Measurements from ENCODE around the gene USP34.

USP34 gene

GRCh38 chr2:61320181-61320580 lies 150.7 kb downstream of the USP34 start:
- Histone ChIP-seq H2BK15ac (ENCODE audit: low read depth, poor library complexity, severe bottlenecking) (no peak overlapping the region), H4K91ac (ENCODE audit: low read length) (no peak overlapping the region), H3K79me1 (replicated peaks; ENCODE audit: low read length, poor library complexity, severe bottlenecking) (peaks cover 23% of the 10 kb centered on the region), H2BK120ac (ENCODE audit: low read depth, low read length) (no peak overlapping the region), H2BK12ac (ENCODE audit: low read length in 2 of 2) (no peak overlapping the region), H3K27me3 (ENCODE audit: control insufficient read depth in 1 of 2, insufficient read depth in 1 of 2, low read length in 2 of 2) (no peaks in the 10 kb centered on the region), H3K23ac (ENCODE audit: low read length in 2 of 2) (no peak overlapping the region), H4K8ac (ENCODE audit: low read length) (no peak overlapping the region), H3K4me2 (ENCODE audit: low read length, poor library complexity, severe bottlenecking) (no peak overlapping the region), H3K27ac (ENCODE audit: low read length, poor library complexity, severe bottlenecking) (no peak overlapping the region), H3K18ac (ENCODE audit: low read depth in 1 of 2, low read length in 2 of 2) (no peak overlapping the region), H3K9ac (ENCODE audit: low read length) (no peak overlapping the region), H3K4ac (ENCODE audit: low read depth in 1 of 2, low read length in 2 of 2) (no peak overlapping the region), H3K4me1 (ENCODE audit: control insufficient read depth, insufficient read depth, low read depth, low read length) (no peaks in the 10 kb centered on the region), H3K9me3 (ENCODE audit: control insufficient read depth, low read length) (no peaks in the 10 kb centered on the region), H2BK5ac (ENCODE audit: low read depth, low read length, poor library complexity, severe bottlenecking) (no peak overlapping the region), H3K14ac (ENCODE audit: low read length in 2 of 2) (no peak overlapping the region), H2AFZ (ENCODE audit: low read depth, low read length) (no peak overlapping the region), H3K4me3 (ENCODE audit: insufficient read depth in 1 of 2, low read depth in 1 of 2, low read length in 2 of 2) (no peak overlapping the region), H3K36me3 (ENCODE audit: control insufficient read depth in 1 of 2, insufficient read depth in 2 of 2, low read depth in 1 of 2, low read length in 2 of 2) (peaks cover 32 to 79% of the 10 kb centered on the region in 2 experiments), H2AK5ac (ENCODE audit: low read length, severe bottlenecking) (no peak overlapping the region)
- WGBS = 95% methylated on average over 2 of the region's 3 CpGs
- DNase-seq = no peak

GRCh38 chr2:61318553-61318952 lies 152.3 kb downstream of the USP34 start:
- Histone ChIP-seq H2BK12ac (ENCODE audit: low read length in 2 of 2) (no peak overlapping the region), H2BK5ac (ENCODE audit: low read depth, low read length, poor library complexity, severe bottlenecking) (no peak overlapping the region), H2BK120ac (ENCODE audit: low read depth, low read length) (no peak overlapping the region), H3K79me1 (replicated peaks; ENCODE audit: low read length, poor library complexity, severe bottlenecking) (peaks cover 18% of the 10 kb centered on the region), H3K4ac (ENCODE audit: low read depth in 1 of 2, low read length in 2 of 2) (no peak overlapping the region), H3K4me3 (ENCODE audit: insufficient read depth in 1 of 2, low read depth in 1 of 2, low read length in 2 of 2) (no peak overlapping the region), H3K4me2 (ENCODE audit: low read length, poor library complexity, severe bottlenecking) (no peak overlapping the region), H3K14ac (ENCODE audit: low read length in 2 of 2) (no peak overlapping the region), H3K27me3 (ENCODE audit: control insufficient read depth in 1 of 2, insufficient read depth in 1 of 2, low read length in 2 of 2) (no peaks in the 10 kb centered on the region), H2AK5ac (ENCODE audit: low read length, severe bottlenecking) (no peak overlapping the region), H3K9me3 (ENCODE audit: control insufficient read depth, low read length) (no peaks in the 10 kb centered on the region), H3K23ac (ENCODE audit: low read length in 2 of 2) (no peak overlapping the region), H2BK15ac (ENCODE audit: low read depth, poor library complexity, severe bottlenecking) (no peak overlapping the region), H4K91ac (ENCODE audit: low read length) (no peak overlapping the region), H3K9ac (ENCODE audit: low read length) (no peak overlapping the region), H4K8ac (ENCODE audit: low read length) (no peak overlapping the region), H3K18ac (ENCODE audit: low read depth in 1 of 2, low read length in 2 of 2) (no peak overlapping the region), H3K4me1 (ENCODE audit: control insufficient read depth, insufficient read depth, low read depth, low read length) (no peaks in the 10 kb centered on the region), H3K36me3 (ENCODE audit: control insufficient read depth in 1 of 2, insufficient read depth in 2 of 2, low read depth in 1 of 2, low read length in 2 of 2) (peaks cover 29 to 79% of the 10 kb centered on the region in 2 experiments), H3K27ac (ENCODE audit: low read length, poor library complexity, severe bottlenecking) (no peak overlapping the region), H2AFZ (ENCODE audit: low read depth, low read length) (no peak overlapping the region)
- 100% methylated on average over 1 of the region's 1 CpG for WGBS
- no peak for DNase-seq

GRCh38 chr2:61295981-61296380 lies 174.9 kb downstream of the USP34 start:
- no peak overlapping the region for H2BK5ac ChIP-seq (ENCODE audit: low read depth, low read length, poor library complexity, severe bottlenecking)
- H3K27ac ChIP-seq (ENCODE audit: low read length, poor library complexity, severe bottlenecking) = no peak overlapping the region
- H3K4me3 ChIP-seq (ENCODE audit: insufficient read depth in 1 of 2, low read depth in 1 of 2, low read length in 2 of 2) = no peak overlapping the region
- no peak overlapping the region for H3K9ac ChIP-seq (ENCODE audit: low read length)
- H4K8ac ChIP-seq (ENCODE audit: low read length) = no peak overlapping the region
- H2BK12ac ChIP-seq (ENCODE audit: low read length in 2 of 2) = no peak overlapping the region
- H3K9me3 ChIP-seq (ENCODE audit: control insufficient read depth, low read length) = no peaks in the 10 kb centered on the region
- H3K14ac ChIP-seq (ENCODE audit: low read length in 2 of 2) = no peak overlapping the region
- no peak overlapping the region for H3K4me2 ChIP-seq (ENCODE audit: low read length, poor library complexity, severe bottlenecking)
- peaks cover 21 to 85% of the 10 kb centered on the region in 2 experiments for H3K36me3 ChIP-seq (ENCODE audit: control insufficient read depth in 1 of 2, insufficient read depth in 2 of 2, low read depth in 1 of 2, low read length in 2 of 2)
- H3K4me1 ChIP-seq (ENCODE audit: control insufficient read depth, insufficient read depth, low read depth, low read length) = no peaks in the 10 kb centered on the region
- DNase-seq = no peak
- no peak overlapping the region for H2AK5ac ChIP-seq (ENCODE audit: low read length, severe bottlenecking)
- no peak overlapping the region for H3K18ac ChIP-seq (ENCODE audit: low read depth in 1 of 2, low read length in 2 of 2)
- no peak overlapping the region for H2BK120ac ChIP-seq (ENCODE audit: low read depth, low read length)
- no peak overlapping the region for H2AFZ ChIP-seq (ENCODE audit: low read depth, low read length)
- no peak overlapping the region for H2BK15ac ChIP-seq (ENCODE audit: low read depth, poor library complexity, severe bottlenecking)
- H3K27me3 ChIP-seq (ENCODE audit: control insufficient read depth in 1 of 2, insufficient read depth in 1 of 2, low read length in 2 of 2) = no peaks in the 10 kb centered on the region
- WGBS = no CpG with 5 or more reads among the region's 3 CpGs
- peaks cover 6% of the 10 kb centered on the region for H3K79me1 ChIP-seq (replicated peaks; ENCODE audit: low read length, poor library complexity, severe bottlenecking)
- no peak overlapping the region for H4K91ac ChIP-seq (ENCODE audit: low read length)
- no peak overlapping the region for H3K23ac ChIP-seq (ENCODE audit: low read length in 2 of 2)
- no peak overlapping the region for H3K4ac ChIP-seq (ENCODE audit: low read depth in 1 of 2, low read length in 2 of 2)

- no peak overlapping the region for H3K9ac ChIP-seq (ENCODE audit: low read length)
- H3K18ac ChIP-seq (ENCODE audit: low read depth in 1 of 2, low read length in 2 of 2) = no peak overlapping the region
- no peak overlapping the region for H2BK120ac ChIP-seq (ENCODE audit: low read depth, low read length)
- H2BK15ac ChIP-seq (ENCODE audit: low read depth, poor library complexity, severe bottlenecking) = no peak overlapping the region
- H2BK12ac ChIP-seq (ENCODE audit: low read length in 2 of 2) = no peak overlapping the region
- no peak overlapping the region for H2AFZ ChIP-seq (ENCODE audit: low read depth, low read length)
- H3K9me3 ChIP-seq (ENCODE audit: control insufficient read depth, low read length) = no peaks in the 10 kb centered on the region
- peak; percentile 51 for DNase-seq
- H3K4me3 ChIP-seq (ENCODE audit: insufficient read depth in 1 of 2, low read depth in 1 of 2, low read length in 2 of 2) = no peak overlapping the region
- H3K4me1 ChIP-seq (ENCODE audit: control insufficient read depth, insufficient read depth, low read depth, low read length) = no peaks in the 10 kb centered on the region
- no peak overlapping the region for H3K4ac ChIP-seq (ENCODE audit: low read depth in 1 of 2, low read length in 2 of 2)
- no peak overlapping the region for H2BK5ac ChIP-seq (ENCODE audit: low read depth, low read length, poor library complexity, severe bottlenecking)
- H3K4me2 ChIP-seq (ENCODE audit: low read length, poor library complexity, severe bottlenecking) = no peak overlapping the region
- no peak overlapping the region for H2AK5ac ChIP-seq (ENCODE audit: low read length, severe bottlenecking)
- peaks cover 16 to 87% of the 10 kb centered on the region in 2 experiments for H3K36me3 ChIP-seq (ENCODE audit: control insufficient read depth in 1 of 2, insufficient read depth in 2 of 2, low read depth in 1 of 2, low read length in 2 of 2)
- H3K79me1 ChIP-seq (replicated peaks; ENCODE audit: low read length, poor library complexity, severe bottlenecking) = peaks cover 11% of the 10 kb centered on the region
- no peak overlapping the region for H4K8ac ChIP-seq (ENCODE audit: low read length)
- H3K27me3 ChIP-seq (ENCODE audit: control insufficient read depth in 1 of 2, insufficient read depth in 1 of 2, low read length in 2 of 2) = no peaks in the 10 kb centered on the region
- no peak overlapping the region for H3K14ac ChIP-seq (ENCODE audit: low read length in 2 of 2)
- no peak overlapping the region for H4K91ac ChIP-seq (ENCODE audit: low read length)
- H3K27ac ChIP-seq (ENCODE audit: low read length, poor library complexity, severe bottlenecking) = no peak overlapping the region
- H3K23ac ChIP-seq (ENCODE audit: low read length in 2 of 2) = no peak overlapping the region
- 84% methylated on average over 5 of the region's 5 CpGs for WGBS
These were observed 178.9 kb downstream of the USP34 start for GRCh38 chr2:61291851-61292575.

Measured in mesenchymal stem cell (in vitro differentiated cells and primary cell).